ENCODE measurements around the gene HACL1. TPM values are rescaled to one million over a fixed set of nuclear protein-coding genes. Genes with fewer than 3 reads are reported as not detected.

The HACL1 gene
- total and polyA plus RNA-seq, 2 donors (not counting 1 experiment from before 2014, with no cell fraction given): 20.8 to 38.7 TPM

DNA sequence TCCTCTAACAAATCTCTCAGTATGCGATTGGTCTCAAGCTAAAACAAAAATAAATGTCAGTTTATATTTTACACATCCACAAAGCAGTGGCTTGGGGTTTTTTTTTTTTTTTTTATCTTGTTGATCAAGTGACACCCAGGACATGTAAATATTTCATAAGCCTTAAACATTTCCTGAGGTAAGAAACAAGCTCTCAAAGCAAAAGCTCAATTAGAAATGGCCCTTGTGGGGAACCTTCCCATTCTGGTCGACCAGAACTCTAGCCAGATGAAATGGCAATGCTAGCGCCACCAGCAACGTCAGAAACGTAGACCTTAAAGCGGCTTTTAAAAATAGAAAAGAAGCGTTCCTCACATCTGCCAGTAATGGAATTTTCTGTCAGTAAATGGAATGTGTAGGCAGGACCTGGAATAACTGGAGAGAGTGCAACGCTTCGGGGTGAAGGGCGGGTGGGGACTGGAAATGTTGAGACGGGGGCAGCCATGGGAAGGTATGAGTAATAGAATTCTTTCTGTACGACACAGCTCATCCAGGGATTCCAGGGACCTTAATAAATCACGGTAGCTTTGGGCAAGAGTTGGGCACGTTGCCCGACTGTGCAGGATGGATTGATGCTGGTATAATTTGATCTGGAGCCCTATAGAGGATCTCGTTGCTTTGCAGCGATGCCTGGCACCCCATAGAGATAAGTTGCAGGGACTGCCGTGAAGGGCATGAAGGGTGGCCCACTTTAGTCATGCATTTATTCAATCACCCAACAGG lies 44.6 kb upstream of the HACL1 start:
- Histone ChIP-seq H3K27me3 (replicated peaks in 1 of 4; ENCODE audit: control extremely low read depth in 1 of 4, control insufficient read depth in 3 of 4, insufficient read depth in 4 of 4, low read length in 3 of 4) (no peaks in the 10 kb centered on the region), H2AFZ (ENCODE audit: insufficient read depth, low read depth, low read length, poor library complexity, severe bottlenecking) (no peak overlapping the region), H3K27ac (ENCODE audit: low read length in 2 of 2) (no peak overlapping the region), H3K4me2 (replicated peaks; ENCODE audit: low read depth, low read length, poor library complexity, severe bottlenecking) (no peak overlapping the region), H3K9me3 (ENCODE audit: control extremely low read depth in 1 of 3, control insufficient read depth in 2 of 3, insufficient read depth in 1 of 3, low read length in 2 of 3) (no peaks in the 10 kb centered on the region), H3K79me2 (ENCODE audit: control insufficient read depth, insufficient read depth, low read length) (no peaks in the 10 kb centered on the region), H3K4me3 (ENCODE audit: control extremely low read depth in 1 of 5, extremely low read depth in 1 of 5, insufficient read depth in 1 of 5, low read depth in 2 of 5, low read length in 4 of 5) (no peak overlapping the region), H4K20me1 (ENCODE audit: control insufficient read depth, insufficient read depth, low read length, poor library complexity, severe bottlenecking) (no peaks in the 10 kb centered on the region), H3K9ac (ENCODE audit: low read length) (no peak overlapping the region), H3K4me1 (ENCODE audit: control insufficient read depth in 2 of 2, insufficient read depth in 2 of 2, low read length in 2 of 2) (peaks cover 36 to 40% of the 10 kb centered on the region in 2 donors), H3K36me3 (replicated peaks in 1 of 2; ENCODE audit: control extremely low read depth in 1 of 2, control insufficient read depth in 1 of 2, extremely low read depth in 1 of 2, insufficient read depth in 2 of 2, low read length in 1 of 2) (no peaks in the 10 kb centered on the region)
- 97% methylated on average over 13 of the region's 18 CpGs for WGBS (ENCODE audit: insufficient coverage)
- POLR2A ChIA-PET: no interaction called here
- Mint-ChIP-seq H3K4me3 (no peak overlapping the region), H3K9me3 (ENCODE audit: insufficient read depth) (no peaks in the 10 kb centered on the region), H3K4me1 (peaks cover 42% of the 10 kb centered on the region), H3K27ac (no peak overlapping the region), H3K27me3 (no peaks in the 10 kb centered on the region)
- TF ChIP-seq EZH2 (IDR thresholded peaks at IDR 0.05; ENCODE audit: borderline replicate concordance, insufficient read depth, low read depth, low read length, poor library complexity, severe bottlenecking) (no peak), CTCF (IDR thresholded peaks at IDR 0.05) (no peak)
- intact Hi-C loops (cut with micrococcal nuclease): no loop called here
- DNase-seq: no peak
- CTCF ChIA-PET: interaction anchor here (0.7 kb wide), 1 partner anchor 239 kb away, joined by 3 read pairs; no protein-coding TSS in a partner anchor
- no peak for ATAC-seq (ENCODE audit: low read depth)

GRCh38 chr3:15645246-15645645 lies 43.9 kb upstream of the HACL1 start:
- H3K27ac Mint-ChIP-seq: no peak overlapping the region
- H3K27ac ChIP-seq (ENCODE audit: low read length in 2 of 2): no peak overlapping the region
- no peaks in the 10 kb centered on the region for H3K27me3 Mint-ChIP-seq
- no peak for ATAC-seq (ENCODE audit: low read depth)
- H3K36me3 ChIP-seq (replicated peaks in 1 of 2; ENCODE audit: control extremely low read depth in 1 of 2, control insufficient read depth in 1 of 2, extremely low read depth in 1 of 2, insufficient read depth in 2 of 2, low read length in 1 of 2): no peaks in the 10 kb centered on the region
- ChIA-PET POLR2A (no interaction called here), CTCF (no interaction called here)
- no peak overlapping the region for H3K4me3 Mint-ChIP-seq
- no peak overlapping the region for H2AFZ ChIP-seq (ENCODE audit: insufficient read depth, low read depth, low read length, poor library complexity, severe bottlenecking)
- no peak overlapping the region for H3K4me2 ChIP-seq (replicated peaks; ENCODE audit: low read depth, low read length, poor library complexity, severe bottlenecking)
- intact Hi-C loops (cut with micrococcal nuclease): no loop called here
- no peaks in the 10 kb centered on the region for H3K27me3 ChIP-seq (replicated peaks in 1 of 4; ENCODE audit: control extremely low read depth in 1 of 4, control insufficient read depth in 3 of 4, insufficient read depth in 4 of 4, low read length in 3 of 4)
- H4K20me1 ChIP-seq (ENCODE audit: control insufficient read depth, insufficient read depth, low read length, poor library complexity, severe bottlenecking): no peaks in the 10 kb centered on the region
- no CpG with 5 or more reads among the region's 6 CpGs for WGBS (ENCODE audit: insufficient coverage)
- no peak overlapping the region for H3K4me3 ChIP-seq (ENCODE audit: control extremely low read depth in 1 of 5, extremely low read depth in 1 of 5, insufficient read depth in 1 of 5, low read depth in 2 of 5, low read length in 4 of 5)
- no peaks in the 10 kb centered on the region for H3K9me3 ChIP-seq (ENCODE audit: control extremely low read depth in 1 of 3, control insufficient read depth in 2 of 3, insufficient read depth in 1 of 3, low read length in 2 of 3)
- no peak for TF ChIP-seq EZH2 (IDR thresholded peaks at IDR 0.05; ENCODE audit: borderline replicate concordance, insufficient read depth, low read depth, low read length, poor library complexity, severe bottlenecking)
- TF ChIP-seq CTCF (IDR thresholded peaks at IDR 0.05): no peak
- peaks cover 38% of the 10 kb centered on the region for H3K4me1 Mint-ChIP-seq
- no peaks in the 10 kb centered on the region for H3K79me2 ChIP-seq (ENCODE audit: control insufficient read depth, insufficient read depth, low read length)
- no peak overlapping the region for H3K9ac ChIP-seq (ENCODE audit: low read length)
- H3K4me1 ChIP-seq (ENCODE audit: control insufficient read depth in 2 of 2, insufficient read depth in 2 of 2, low read length in 2 of 2): peaks cover 36% of the 10 kb centered on the region in 2 donors
- no peaks in the 10 kb centered on the region for H3K9me3 Mint-ChIP-seq (ENCODE audit: insufficient read depth)
- no peak for DNase-seq

All from B cell (primary cell).